CD14-positive monocyte (primary cell): ENCODE data around the gene BLMH. TPM values are rescaled to one million over a fixed set of nuclear protein-coding genes. Genes with fewer than 3 reads are reported as not detected.
A peak's percentile ranks its signal among the peaks of the same experiment; 100 is the strongest.

Source experiments
- DNase-seq, 3 donors: peaks; one replicate each; pipeline ENCODE4 v3.0.0-alpha.2; 2011 to 2022
- H2AFZ ChIP-seq: 2 replicates; pipeline ENCODE4 v1.6.0; 2012; ENCODE audit warnings: mild to moderate bottlenecking, low read depth, low read length, inconsistent platforms; ENCODE audit not compliant: insufficient read depth, poor library complexity, severe bottlenecking
- H3K27ac ChIP-seq, 2 donors: 1 replicate in 1 of 2; 2 replicates in 1 of 2; pipeline ENCODE4 v1.5.1; 2012 to 2013; ENCODE audit warnings: low read length in 2 of 2, control low read depth in 1 of 2, inconsistent platforms in 1 of 2, low read depth in 1 of 2, mild to moderate bottlenecking in 1 of 2
- H3K27me3 ChIP-seq, 2 donors: one replicate each; pipeline versions ENCODE4 v1.6.0 to v1.6.1; 2011 to 2013; ENCODE audit warnings: low read length in 2 of 2; ENCODE audit not compliant: control insufficient read depth in 2 of 2, insufficient read depth in 2 of 2
- H3K36me3 ChIP-seq, 2 donors: replicated peaks in 1 of 2; 1 replicate in 1 of 2; 2 replicates in 1 of 2; pipeline versions ENCODE4 v1.5.1 to v1.6.1; 2012 to 2013; ENCODE audit warnings: low read length in 2 of 2, control low read depth in 1 of 2, inconsistent platforms in 1 of 2, mild to moderate bottlenecking in 1 of 2; ENCODE audit not compliant: insufficient read depth in 2 of 2, control insufficient read depth in 1 of 2
- H3K4me1 ChIP-seq, 2 donors: 1 replicate in 1 of 2; 2 replicates in 1 of 2; pipeline versions ENCODE4 v1.5.1 to v1.6.1; 2012 to 2013; ENCODE audit warnings: low read length in 2 of 2, control low read depth in 1 of 2, inconsistent platforms in 1 of 2, mild to moderate bottlenecking in 1 of 2, moderate library complexity in 1 of 2; ENCODE audit not compliant: insufficient read depth in 2 of 2, control insufficient read depth in 1 of 2
- H3K4me2 ChIP-seq: replicated peaks from 2 replicates; pipeline ENCODE3; 2012; ENCODE audit warnings: low read length, moderate library complexity, mild to moderate bottlenecking; ENCODE audit not compliant: poor library complexity, severe bottlenecking; ENCODE audit errors: extremely low read depth
- H3K4me3 ChIP-seq, 3 experiments: fragments of 200-600 bp in 1 of 3; sonication (generic) in 1 of 3; replicated peaks in 1 of 3; 1 replicate in 2 of 3; 2 replicates in 1 of 3; pipeline ENCODE4 v1.5.1; 2011 to 2013; ENCODE audit warnings: low read length in 3 of 3, mild to moderate bottlenecking in 3 of 3, control low read depth in 2 of 3, low read depth in 2 of 3, inconsistent platforms in 1 of 3, moderate library complexity in 1 of 3
- H3K79me2 ChIP-seq: 2 replicates; pipeline ENCODE4 v1.6.0; 2012; ENCODE audit warnings: mild to moderate bottlenecking, control low read depth, inconsistent platforms, low read length, moderate library complexity; ENCODE audit not compliant: insufficient read depth
- H3K9ac ChIP-seq: 2 replicates; pipeline ENCODE4 v1.6.0; 2017; ENCODE audit warnings: low read length, mild to moderate bottlenecking; ENCODE audit not compliant: insufficient read depth, poor library complexity, severe bottlenecking
- H3K9me3 ChIP-seq, 2 donors: replicated peaks in 1 of 2; 1 replicate in 1 of 2; 2 replicates in 1 of 2; pipeline versions ENCODE4 v1.5.1 to v1.6.1; 2012 to 2013; ENCODE audit warnings: low read length in 2 of 2, control low read depth in 1 of 2; ENCODE audit not compliant: control insufficient read depth in 1 of 2, insufficient read depth in 1 of 2
- H4K20me1 ChIP-seq: 2 replicates; pipeline ENCODE4 v1.6.0; 2012; ENCODE audit warnings: mild to moderate bottlenecking, low read length, control low read depth, moderate library complexity; ENCODE audit not compliant: insufficient read depth
- H3K27ac Mint-ChIP-seq, 7 donors: one replicate each; pipeline ENCODE4 v1.8.0; 2020; ENCODE audit warnings: mild to moderate bottlenecking in 7 of 7, mixed read lengths in 7 of 7, moderate library complexity in 6 of 7, inconsistent platforms in 2 of 7
- H3K27me3 Mint-ChIP-seq, 3 donors: one replicate each; pipeline ENCODE4 v1.8.0; 2021 to 2022; ENCODE audit warnings: low read depth in 3 of 3, mild to moderate bottlenecking in 3 of 3, mixed read lengths in 3 of 3, moderate library complexity in 3 of 3, inconsistent platforms in 1 of 3
- H3K36me3 Mint-ChIP-seq, 2 donors: one replicate each; pipeline ENCODE4 v1.8.0; 2020; ENCODE audit warnings: mixed read lengths in 2 of 2, inconsistent platforms in 1 of 2, mild to moderate bottlenecking in 1 of 2
- H3K4me1 Mint-ChIP-seq: one replicate; pipeline ENCODE4 v1.8.0; 2020; ENCODE audit warnings: mild to moderate bottlenecking, mixed read lengths
- H3K4me3 Mint-ChIP-seq, 2 donors: one replicate each; pipeline ENCODE4 v1.8.0; 2020; ENCODE audit warnings: mild to moderate bottlenecking in 2 of 2, mixed read lengths in 2 of 2, moderate library complexity in 1 of 2
- H3K9me3 Mint-ChIP-seq, 7 donors: one replicate each; pipeline ENCODE4 v1.8.0; 2020 to 2022; ENCODE audit warnings: mixed read lengths in 7 of 7, mild to moderate bottlenecking in 6 of 7, moderate library complexity in 6 of 7, inconsistent platforms in 2 of 7
- WGBS: methylation state at CpG from one replicate; pipeline ENCODE4 v1.1.5; 2013; ENCODE audit warnings: missing lambda C conversion rate; ENCODE audit not compliant: insufficient coverage; 5-methylcytosine and 5-hydroxymethylcytosine counted together
- intact Hi-C, 2 donors: fragments of 100-400 bp; cut with micrococcal nuclease; formaldehyde crosslinking; loops; one replicate each; pipeline versions ENCODE4 v1.15.0 to v1.15.1; 2023
- polyA plus RNA-seq, 3 donors: library from polyadenylated mRNA; depleted of rRNA in 1 of 3; unstranded in 2 of 3; stranded (reverse) in 1 of 3; fragments of 300-500 nt in 2 of 3; fragments of >200 nt in 1 of 3; fragmentation: Illumina TruSeq in 2 of 3; gene quantifications; 1 replicate in 2 of 3; 2 replicates in 1 of 3; pipeline ENCODE4 v1.2.3, GENCODE V29; 2012 to 2021
- TF ChIP-seq, protein P1 (sequence below): fragments of 200-600 bp; IDR thresholded peaks from one replicate; pipeline ENCODE4 v1.8.0; 2022; ENCODE audit warnings: antibody characterized with exemption, mild to moderate bottlenecking

The BLMH gene
- polyA plus RNA-seq, 3 donors, result 6.6 to 10.8 (median 10.4) TPM

DNA sequence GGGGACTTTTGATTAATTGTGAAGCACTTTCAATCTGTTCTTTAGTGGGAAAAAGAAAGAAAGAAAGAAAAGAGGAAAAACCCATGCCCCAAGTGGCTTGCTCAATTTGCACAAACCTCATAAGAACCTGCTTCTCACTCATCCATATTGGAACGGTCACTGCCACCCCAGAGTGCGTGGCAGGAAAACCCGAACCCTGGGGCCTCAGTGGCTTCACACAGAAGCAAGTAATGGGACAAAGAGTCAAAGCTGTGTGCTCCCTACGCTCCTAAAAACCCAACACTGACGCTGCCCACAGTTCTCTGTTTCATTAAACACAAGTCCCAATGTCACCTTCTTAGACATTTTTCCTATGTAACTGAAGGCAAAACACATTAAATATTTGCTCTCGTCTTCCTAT, 57.4 kb downstream of the BLMH start:
- Mint-ChIP-seq H3K27ac (no peak overlapping the region), H3K36me3 (peaks cover 0 to 8% of the 10 kb centered on the region in 2 donors), H3K4me3 (peak overlapping the region in 1 of 2 donors; percentile 84), H3K9me3 (peaks cover 2 to 32% (median 10%) of the 10 kb centered on the region in 7 donors), H3K27me3 (peaks cover 67 to 75% (median 74%) of the 10 kb centered on the region in 3 donors), H3K4me1 (peaks cover 53% of the 10 kb centered on the region)
- Histone ChIP-seq H3K27me3 (peaks cover 43 to 63% of the 10 kb centered on the region in 2 donors), H3K4me3 (no peak overlapping the region), H3K79me2 (no peaks in the 10 kb centered on the region), H3K4me1 (peaks cover 32 to 42% of the 10 kb centered on the region in 2 donors), H3K9me3 (peaks cover 0 to 15% of the 10 kb centered on the region in 2 donors), H3K27ac (no peak overlapping the region), H4K20me1 (no peaks in the 10 kb centered on the region), H3K36me3 (no peaks in the 10 kb centered on the region), H3K9ac (no peak overlapping the region), H2AFZ (no peak overlapping the region), H3K4me2 (no peak overlapping the region)
- 91% methylated on average over 5 of the region's 6 CpGs for WGBS
- no peak for DNase-seq
- TF ChIP-seq, protein P1, sequence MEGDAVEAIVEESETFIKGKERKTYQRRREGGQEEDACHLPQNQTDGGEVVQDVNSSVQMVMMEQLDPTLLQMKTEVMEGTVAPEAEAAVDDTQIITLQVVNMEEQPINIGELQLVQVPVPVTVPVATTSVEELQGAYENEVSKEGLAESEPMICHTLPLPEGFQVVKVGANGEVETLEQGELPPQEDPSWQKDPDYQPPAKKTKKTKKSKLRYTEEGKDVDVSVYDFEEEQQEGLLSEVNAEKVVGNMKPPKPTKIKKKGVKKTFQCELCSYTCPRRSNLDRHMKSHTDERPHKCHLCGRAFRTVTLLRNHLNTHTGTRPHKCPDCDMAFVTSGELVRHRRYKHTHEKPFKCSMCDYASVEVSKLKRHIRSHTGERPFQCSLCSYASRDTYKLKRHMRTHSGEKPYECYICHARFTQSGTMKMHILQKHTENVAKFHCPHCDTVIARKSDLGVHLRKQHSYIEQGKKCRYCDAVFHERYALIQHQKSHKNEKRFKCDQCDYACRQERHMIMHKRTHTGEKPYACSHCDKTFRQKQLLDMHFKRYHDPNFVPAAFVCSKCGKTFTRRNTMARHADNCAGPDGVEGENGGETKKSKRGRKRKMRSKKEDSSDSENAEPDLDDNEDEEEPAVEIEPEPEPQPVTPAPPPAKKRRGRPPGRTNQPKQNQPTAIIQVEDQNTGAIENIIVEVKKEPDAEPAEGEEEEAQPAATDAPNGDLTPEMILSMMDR, result no peak
- intact Hi-C loops, result no loop called here

DNA sequence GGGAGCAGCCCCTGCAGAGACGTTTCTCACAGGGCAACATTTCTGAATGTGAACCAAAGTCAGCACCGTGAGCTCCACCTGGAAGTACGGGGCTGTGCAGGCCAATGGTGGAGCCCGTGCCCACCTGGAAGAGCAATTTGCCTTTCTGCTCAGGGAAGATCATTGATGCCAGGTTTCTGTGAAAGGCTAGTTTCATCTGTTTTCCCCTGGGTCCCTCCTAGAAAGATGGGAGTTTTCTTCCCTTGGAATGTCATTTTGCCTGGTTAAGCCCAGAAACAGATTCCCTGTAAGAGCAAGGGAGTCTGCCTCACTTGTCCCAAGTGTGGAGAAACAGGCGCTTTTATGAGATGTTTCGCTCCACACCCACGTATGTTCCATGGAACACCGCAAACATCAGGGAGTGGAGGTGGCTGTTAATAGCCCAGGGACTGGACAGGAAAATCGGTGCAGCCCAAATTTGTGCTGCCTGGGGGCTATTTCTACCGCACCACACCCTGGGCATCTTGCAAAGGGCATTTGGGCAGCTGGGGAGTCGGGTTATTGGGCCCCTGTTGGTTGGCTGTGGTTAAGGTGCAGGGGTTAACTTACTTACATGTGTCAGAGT, 58.8 kb downstream of the BLMH start:
- Mint-ChIP-seq H3K27me3 (peaks cover 54 to 63% (median 61%) of the 10 kb centered on the region in 3 donors), H3K27ac (no peak overlapping the region), H3K4me3 (peak overlapping the region in 1 of 2 donors; percentile 19), H3K9me3 (peaks cover 2 to 28% (median 10%) of the 10 kb centered on the region in 7 donors), H3K36me3 (peaks cover 0 to 6% of the 10 kb centered on the region in 2 donors), H3K4me1 (peaks cover 53% of the 10 kb centered on the region)
- Histone ChIP-seq H3K79me2 (no peaks in the 10 kb centered on the region), H2AFZ (no peak overlapping the region), H3K36me3 (no peaks in the 10 kb centered on the region), H3K27me3 (peaks cover 37 to 49% of the 10 kb centered on the region in 2 donors), H3K27ac (no peak overlapping the region), H4K20me1 (no peaks in the 10 kb centered on the region), H3K9me3 (peaks cover 0 to 11% of the 10 kb centered on the region in 2 donors), H3K9ac (no peak overlapping the region), H3K4me1 (peaks cover 32 to 44% of the 10 kb centered on the region in 2 donors), H3K4me3 (no peak overlapping the region), H3K4me2 (no peak overlapping the region)
- intact Hi-C loops, result no loop called here
- WGBS, result 87% methylated on average over 11 of the region's 11 CpGs
- DNase-seq, result no peak
- TF ChIP-seq, protein P1, result no peak
